Transverse colon (tissue), 4 donors: ENCODE measurements around the gene AMBP.

ENCODE experiments used
- EP300 ChIP-seq: sonication (generic); formaldehyde crosslinking; IDR thresholded peaks from one replicate; pipeline ENCODE4 v1.6.1; 2017; ENCODE audit warnings: antibody characterized with exemption, low read depth
- POLR2AphosphoS5 ChIP-seq, 3 donors: sonication (generic); formaldehyde crosslinking; IDR thresholded peaks; one replicate each; pipeline ENCODE4 v1.6.1; 2016; ENCODE audit warnings: antibody characterized with exemption in 3 of 3
- TF ChIP-seq, protein P1 (sequence below), 5 experiments: fragments of 200-600 bp in 3 of 5; fragments of 450-650 bp in 2 of 5; sonication (generic) in 3 of 5; IDR thresholded peaks; 1 replicate in 2 of 5; 2 replicates in 3 of 5; pipeline ENCODE4 v1.5.1; 2016 to 2017; ENCODE audit warnings: antibody characterized with exemption in 5 of 5, inconsistent platforms in 3 of 5, mild to moderate bottlenecking in 2 of 5, moderate library complexity in 1 of 5

DNA sequence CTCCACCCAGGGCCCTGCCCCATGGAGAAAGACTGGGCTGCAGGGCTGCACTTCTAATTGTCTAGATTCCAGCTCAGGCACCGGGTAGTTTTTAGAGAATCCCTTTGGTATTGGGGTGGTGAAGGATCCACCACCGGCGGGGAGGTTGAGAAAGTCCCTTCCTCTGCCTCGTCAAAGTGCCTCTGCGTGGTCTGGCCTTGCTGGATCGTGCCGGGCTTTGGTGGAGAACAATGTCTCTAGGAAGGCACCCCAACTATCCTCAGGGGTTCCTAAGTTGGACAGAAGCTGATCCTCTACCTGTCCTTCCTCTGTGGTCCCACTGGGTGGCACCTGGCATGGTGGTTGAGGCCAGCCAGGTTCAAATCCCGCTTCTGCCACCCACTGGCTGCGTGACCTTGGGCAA is 7.3 kb upstream of the AMBP start:
- TF ChIP-seq, protein P1, sequence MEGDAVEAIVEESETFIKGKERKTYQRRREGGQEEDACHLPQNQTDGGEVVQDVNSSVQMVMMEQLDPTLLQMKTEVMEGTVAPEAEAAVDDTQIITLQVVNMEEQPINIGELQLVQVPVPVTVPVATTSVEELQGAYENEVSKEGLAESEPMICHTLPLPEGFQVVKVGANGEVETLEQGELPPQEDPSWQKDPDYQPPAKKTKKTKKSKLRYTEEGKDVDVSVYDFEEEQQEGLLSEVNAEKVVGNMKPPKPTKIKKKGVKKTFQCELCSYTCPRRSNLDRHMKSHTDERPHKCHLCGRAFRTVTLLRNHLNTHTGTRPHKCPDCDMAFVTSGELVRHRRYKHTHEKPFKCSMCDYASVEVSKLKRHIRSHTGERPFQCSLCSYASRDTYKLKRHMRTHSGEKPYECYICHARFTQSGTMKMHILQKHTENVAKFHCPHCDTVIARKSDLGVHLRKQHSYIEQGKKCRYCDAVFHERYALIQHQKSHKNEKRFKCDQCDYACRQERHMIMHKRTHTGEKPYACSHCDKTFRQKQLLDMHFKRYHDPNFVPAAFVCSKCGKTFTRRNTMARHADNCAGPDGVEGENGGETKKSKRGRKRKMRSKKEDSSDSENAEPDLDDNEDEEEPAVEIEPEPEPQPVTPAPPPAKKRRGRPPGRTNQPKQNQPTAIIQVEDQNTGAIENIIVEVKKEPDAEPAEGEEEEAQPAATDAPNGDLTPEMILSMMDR (IDR thresholded peaks at IDR 0.05): no peak
- TF ChIP-seq EP300 (no peak), POLR2AphosphoS5 (IDR thresholded peaks at IDR 0.05) (no peak)
